HCT116 (cell line): Measurements from ENCODE around the gene GABRP. TPM values are rescaled to one million over a fixed set of nuclear protein-coding genes. Genes with fewer than 3 reads are reported as not detected.
A peak's percentile ranks its signal among the peaks of the same experiment; 100 is the strongest.

ENCODE experiments used
- ATAC-seq: fragments of 200-7000 bp; cut with Tn5 transposase; 2 replicates; pipeline ENCODE4 v1.9.1; 2020; ENCODE audit warnings: mild to moderate bottlenecking, moderate library complexity
- Bru-seq: library from RNA; stranded (reverse); fragments of 400-500 nt; gene quantifications from one replicate; lab custom pipeline; 2021; lab: Mats Ljungman, UMichigan
- BruChase-seq, 2 experiments: library from RNA; stranded (reverse); fragments of 400-500 nt; gene quantifications; one replicate each; lab custom pipeline; 2021; lab: Mats Ljungman, UMichigan
- BruUV-seq: library from RNA; stranded (reverse); fragments of 400-500 nt; replicated peaks from 2 replicates; lab custom pipeline; 2021; lab: Mats Ljungman, UMichigan
- CTCF ChIA-PET: fragments of 300-600 bp; sonication (Branson Sonifier 250); formaldehyde crosslinking; loops from one replicate; lab custom pipeline; 2021; ENCODE audit warnings: antibody characterized with exemption; lab: Charles Lee
- POLR2A ChIA-PET: fragments of 300-600, 350-600 bp; sonication (Branson Sonifier 250); formaldehyde crosslinking; loops from one replicate; lab custom pipeline; 2021; ENCODE audit warnings: antibody characterized with exemption; lab: Charles Lee
- RAD21 ChIA-PET, 2 experiments: fragments of 300-600 bp; sonication (Branson Sonifier 250); formaldehyde crosslinking; loops; one replicate each; lab custom pipeline; 2023; ENCODE audit warnings: low total read pairs in 2 of 2; ENCODE audit not compliant: uncharacterized antibody in 2 of 2, unreplicated experiment in 2 of 2, low non-redundant PET in 1 of 2; lab: Charles Lee
- DNase-seq: peaks from one replicate; pipeline ENCODE4 v3.0.0-alpha.2; 2010; ENCODE audit warnings: low read depth, low spot score
- H2AFZ ChIP-seq: fragments of 200-600 bp; shearing (Covaris generic), sonication (generic); 2 replicates; pipeline ENCODE4 v1.6.1; 2017; ENCODE audit warnings: low read depth, mixed run types, mixed read lengths, antibody characterized with exemption, low read length; ENCODE audit not compliant: poor library complexity, severe bottlenecking
- H3K27ac ChIP-seq: 2 replicates; pipeline ENCODE4 v1.5.1; 2012; ENCODE audit warnings: low read depth, low read length
- H3K27me3 ChIP-seq: fragments of 200-600 bp; sonication (generic); 2 replicates; pipeline ENCODE4 v1.6.1; 2016; ENCODE audit warnings: mixed run types, low read length, mixed read lengths; ENCODE audit not compliant: insufficient read depth
- H3K36me3 ChIP-seq, 2 experiments: fragments of 200-500 bp in 1 of 2; fragments of 200-600 bp in 1 of 2; sonication (Bioruptor generic) in 1 of 2; sonication (generic) in 1 of 2; 2 replicates each; pipeline versions ENCODE4 v1.5.1 to v1.6.1; 2014 to 2016; ENCODE audit warnings: low read length in 2 of 2, inconsistent platforms in 1 of 2, mixed read lengths in 1 of 2, mixed run types in 1 of 2; ENCODE audit not compliant: insufficient read depth in 2 of 2, control insufficient read depth in 1 of 2
- H3K4me1 ChIP-seq, 2 experiments: fragments of 200-600 bp in 1 of 2; sonication (generic) in 1 of 2; 2 replicates each; pipeline versions ENCODE4 v1.5.1 to v1.6.1; 2012 to 2017; ENCODE audit warnings: low read length in 2 of 2, inconsistent platforms in 1 of 2, mild to moderate bottlenecking in 1 of 2, mixed read lengths in 1 of 2, mixed run types in 1 of 2, moderate library complexity in 1 of 2; ENCODE audit not compliant: insufficient read depth in 2 of 2, control insufficient read depth in 1 of 2
- H3K4me2 ChIP-seq: fragments of 200-600 bp; sonication (generic); 2 replicates; pipeline ENCODE4 v1.6.1; 2017; ENCODE audit warnings: mixed run types, low read length, mixed read lengths
- H3K4me3 ChIP-seq, 2 experiments: fragments of 200-600 bp in 1 of 2; sonication (generic) in 1 of 2; replicated peaks in 1 of 2; 2 replicates each; pipeline ENCODE4 v1.5.1; 2011 to 2016; ENCODE audit warnings: low read length in 2 of 2, control low read depth in 1 of 2, low read depth in 1 of 2, mild to moderate bottlenecking in 1 of 2, mixed read lengths in 1 of 2, mixed run types in 1 of 2
- H3K79me2 ChIP-seq: fragments of 200-600 bp; sonication (generic); 2 replicates; pipeline ENCODE4 v1.6.1; 2017; ENCODE audit warnings: mild to moderate bottlenecking, mixed run types, low read length, moderate library complexity, mixed read lengths; ENCODE audit not compliant: insufficient read depth
- H3K9ac ChIP-seq: fragments of 200-600 bp; sonication (generic); 2 replicates; pipeline ENCODE4 v1.6.1; 2016; ENCODE audit warnings: low read length, mixed read lengths
- H3K9me2 ChIP-seq: fragments of 200-600 bp; sonication (generic), shearing (Covaris generic); 2 replicates; pipeline ENCODE4 v1.6.1; 2017; ENCODE audit warnings: mixed run types, mild to moderate bottlenecking, moderate library complexity; ENCODE audit not compliant: insufficient read depth
- H3K9me3 ChIP-seq, 2 experiments: fragments of 200-500 bp in 1 of 2; fragments of 200-600 bp in 1 of 2; sonication (Bioruptor generic) in 1 of 2; sonication (generic) in 1 of 2; 2 replicates each; pipeline ENCODE4 v1.6.1; 2014 to 2017; ENCODE audit warnings: low read length in 2 of 2, mixed read lengths in 2 of 2, inconsistent platforms in 1 of 2, low read depth in 1 of 2, mild to moderate bottlenecking in 1 of 2, mixed run types in 1 of 2, moderate library complexity in 1 of 2; ENCODE audit not compliant: control insufficient read depth in 1 of 2, insufficient read depth in 1 of 2
- H4K20me1 ChIP-seq: fragments of 200-600 bp; sonication (generic), shearing (Covaris generic); 2 replicates; pipeline ENCODE4 v1.6.1; 2017; ENCODE audit warnings: mixed run types, mild to moderate bottlenecking, moderate library complexity; ENCODE audit not compliant: insufficient read depth
- CBX3 ChIP-seq: IDR thresholded peaks from 2 replicates; pipeline ENCODE4 v1.6.1; 2012; ENCODE audit warnings: low read depth
- CEBPB ChIP-seq: IDR thresholded peaks from 2 replicates; pipeline ENCODE4 v1.6.1; 2012; ENCODE audit warnings: low read depth
- EGR1 ChIP-seq: IDR thresholded peaks from 2 replicates; pipeline ENCODE4 v1.6.1; 2012; ENCODE audit warnings: low read depth
- ELF1 ChIP-seq: IDR thresholded peaks from 2 replicates; pipeline ENCODE4 v1.6.1; 2012; ENCODE audit warnings: low read depth, borderline replicate concordance
- EZH2 ChIP-seq: fragments of 200-600 bp; sonication (generic); IDR thresholded peaks from 2 replicates; pipeline ENCODE4 v1.6.1; 2017; ENCODE audit warnings: antibody characterized with exemption, mixed run types
- JUND ChIP-seq: IDR thresholded peaks from 2 replicates; pipeline ENCODE4 v1.6.1; 2012
- POLR2AphosphoS5 ChIP-seq: IDR thresholded peaks from 2 replicates; pipeline ENCODE4 v1.6.1; 2011; ENCODE audit warnings: mild to moderate bottlenecking, low read depth, low read length, moderate library complexity
- SIN3A ChIP-seq: IDR thresholded peaks from 2 replicates; pipeline ENCODE4 v1.6.1; 2012; ENCODE audit warnings: low read depth
- SRF ChIP-seq: IDR thresholded peaks from 2 replicates; pipeline ENCODE4 v1.6.1; 2012; ENCODE audit warnings: low read depth
- TCF7L2 ChIP-seq: IDR thresholded peaks from 2 replicates; pipeline ENCODE4 v1.7.0; 2011; ENCODE audit warnings: borderline replicate concordance, inconsistent platforms; ENCODE audit not compliant: insufficient read depth, insufficient read length; ENCODE audit errors: extremely low read depth
- intact Hi-C: fragments of 100-400 bp; cut with micrococcal nuclease; formaldehyde crosslinking; loops from 2 replicates; pipeline ENCODE4 v1.10.0; 2022
- long read RNA-seq: library from polyadenylated mRNA; unstranded; transcript quantifications from one replicate; pipeline ENCODE4 v2.0.0, GENCODE V29; 2021; ENCODE audit not compliant: unreplicated experiment
- polyA plus RNA-seq: library from polyadenylated mRNA; unstranded; fragments of >200 nt; gene quantifications from 2 replicates; pipeline ENCODE4 v1.2.1, GENCODE V29; 2012; ENCODE audit warnings: missing spikeins
- total RNA-seq: library from RNA; stranded (reverse); gene quantifications from one replicate; pipeline ENCODE4 v1.2.1, GENCODE V29; 2021; ENCODE audit not compliant: unreplicated experiment
- TF ChIP-seq, protein P1 (sequence below): IDR thresholded peaks from 2 replicates; pipeline ENCODE4 v1.6.1; 2012; ENCODE audit warnings: low read depth
- TF ChIP-seq, protein P2 (sequence below): IDR thresholded peaks from 2 replicates; pipeline ENCODE4 v1.6.1; 2012
- TF ChIP-seq, protein P3 (sequence below): IDR thresholded peaks from 2 replicates; pipeline ENCODE4 v1.6.1; 2012
- TF ChIP-seq, protein P4 (sequence below), 3 experiments: fragments of 200-600 bp in 1 of 3; sonication (generic) in 1 of 3; IDR thresholded peaks in 2 of 3; conservative IDR thresholded peaks in 1 of 3; 2 replicates each; pipeline ENCODE4 v1.5.1; 2012 to 2017; ENCODE audit warnings: low read depth in 2 of 3, low read length in 2 of 3, antibody characterized with exemption in 1 of 3, borderline replicate concordance in 1 of 3, control low read depth in 1 of 3, mild to moderate bottlenecking in 1 of 3, mixed read lengths in 1 of 3, mixed run types in 1 of 3, moderate library complexity in 1 of 3; ENCODE audit not compliant: insufficient read depth in 1 of 3
- TF ChIP-seq, protein P5 (sequence below): IDR thresholded peaks from 2 replicates; pipeline ENCODE4 v1.6.1; 2011; ENCODE audit warnings: mild to moderate bottlenecking, low read length, moderate library complexity; ENCODE audit not compliant: insufficient replicate concordance; ENCODE audit errors: extremely low read depth

Gene GABRP, protein sequence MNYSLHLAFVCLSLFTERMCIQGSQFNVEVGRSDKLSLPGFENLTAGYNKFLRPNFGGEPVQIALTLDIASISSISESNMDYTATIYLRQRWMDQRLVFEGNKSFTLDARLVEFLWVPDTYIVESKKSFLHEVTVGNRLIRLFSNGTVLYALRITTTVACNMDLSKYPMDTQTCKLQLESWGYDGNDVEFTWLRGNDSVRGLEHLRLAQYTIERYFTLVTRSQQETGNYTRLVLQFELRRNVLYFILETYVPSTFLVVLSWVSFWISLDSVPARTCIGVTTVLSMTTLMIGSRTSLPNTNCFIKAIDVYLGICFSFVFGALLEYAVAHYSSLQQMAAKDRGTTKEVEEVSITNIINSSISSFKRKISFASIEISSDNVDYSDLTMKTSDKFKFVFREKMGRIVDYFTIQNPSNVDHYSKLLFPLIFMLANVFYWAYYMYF
- total RNA-seq: not detected
- not detected in 2 replicates for polyA plus RNA-seq
- Bru-seq, nascent RNA: not detected
- BruChase-seq, experiment 1, labeled RNA remaining after a 6-hour chase: not detected
- percentile 3 among the genes with signal in this experiment for BruChase-seq, experiment 2, labeled RNA remaining after a 2-hour chase
- long read RNA-seq: 0 reads

DNA sequence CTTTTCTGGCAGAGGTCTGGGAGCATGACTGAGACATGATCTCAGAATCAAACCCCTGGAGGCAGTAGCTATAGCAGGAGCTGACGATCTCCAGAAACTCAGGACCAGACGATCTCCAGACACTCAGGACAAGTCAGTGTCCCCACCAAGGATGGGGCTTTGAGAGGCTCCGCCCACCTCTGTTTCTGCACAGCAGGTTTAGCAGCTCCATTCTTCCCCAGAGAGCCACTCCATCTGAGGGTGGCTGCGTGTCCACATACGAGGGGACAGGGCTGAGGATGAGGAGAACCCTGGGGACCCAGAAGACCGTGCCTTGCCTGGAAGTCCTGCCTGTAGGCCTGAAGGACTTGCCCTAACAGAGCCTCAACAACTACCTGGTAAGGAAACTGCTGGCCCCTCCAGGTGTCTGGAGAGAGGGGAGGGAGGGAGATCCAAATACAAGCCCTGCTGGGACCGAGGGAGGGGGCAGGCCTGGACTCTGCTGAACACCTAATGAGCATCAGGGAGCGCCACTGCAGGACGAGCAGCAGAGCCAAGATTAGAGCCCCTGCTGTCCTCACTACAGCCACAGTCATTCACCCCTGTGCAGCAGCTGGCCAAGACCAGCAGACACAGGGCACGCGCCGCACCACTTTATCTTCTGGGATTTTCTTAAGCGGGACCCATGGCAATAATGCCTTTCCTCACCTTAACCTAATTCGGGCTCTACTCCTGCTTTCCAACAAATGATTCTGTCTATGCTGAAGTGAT, at the start of gene GABRP:
Gene GABRP (plus strand): TSS at position 228 of the 750 bp plus-strand sequence. CDS start 4,891 bp downstream, outside the sequence.
- Histone ChIP-seq H3K36me3 (no peaks in the 10 kb centered on the region), H3K27me3 (no peaks in the 10 kb centered on the region), H3K27ac (no peak within 1 kb of the TSS), H3K9me2 (no peaks in the 10 kb centered on the region), H4K20me1 (no peaks in the 10 kb centered on the region; the same call in 1 of the 2 replicates), H3K9me3 (no peaks in the 10 kb centered on the region), H3K79me2 (no peaks in the 10 kb centered on the region), H3K4me2 (no peak within 1 kb of the TSS), H3K9ac (no peak within 1 kb of the TSS), H3K4me1 (no peaks in the 10 kb centered on the region), H2AFZ (no peak within 1 kb of the TSS), H3K4me3 (no peak within 1 kb of the TSS)
- ChIA-PET RAD21 (no interaction called here), CTCF (interaction anchor here (0.9 kb wide), 1 partner anchor 152 kb away, joined by 3 read pairs; no protein-coding TSS in a partner anchor), POLR2A (no interaction called here)
- TF ChIP-seq JUND: no peak
- TF ChIP-seq SRF: no peak
- TF ChIP-seq CEBPB: no peak
- TF ChIP-seq, protein P1, sequence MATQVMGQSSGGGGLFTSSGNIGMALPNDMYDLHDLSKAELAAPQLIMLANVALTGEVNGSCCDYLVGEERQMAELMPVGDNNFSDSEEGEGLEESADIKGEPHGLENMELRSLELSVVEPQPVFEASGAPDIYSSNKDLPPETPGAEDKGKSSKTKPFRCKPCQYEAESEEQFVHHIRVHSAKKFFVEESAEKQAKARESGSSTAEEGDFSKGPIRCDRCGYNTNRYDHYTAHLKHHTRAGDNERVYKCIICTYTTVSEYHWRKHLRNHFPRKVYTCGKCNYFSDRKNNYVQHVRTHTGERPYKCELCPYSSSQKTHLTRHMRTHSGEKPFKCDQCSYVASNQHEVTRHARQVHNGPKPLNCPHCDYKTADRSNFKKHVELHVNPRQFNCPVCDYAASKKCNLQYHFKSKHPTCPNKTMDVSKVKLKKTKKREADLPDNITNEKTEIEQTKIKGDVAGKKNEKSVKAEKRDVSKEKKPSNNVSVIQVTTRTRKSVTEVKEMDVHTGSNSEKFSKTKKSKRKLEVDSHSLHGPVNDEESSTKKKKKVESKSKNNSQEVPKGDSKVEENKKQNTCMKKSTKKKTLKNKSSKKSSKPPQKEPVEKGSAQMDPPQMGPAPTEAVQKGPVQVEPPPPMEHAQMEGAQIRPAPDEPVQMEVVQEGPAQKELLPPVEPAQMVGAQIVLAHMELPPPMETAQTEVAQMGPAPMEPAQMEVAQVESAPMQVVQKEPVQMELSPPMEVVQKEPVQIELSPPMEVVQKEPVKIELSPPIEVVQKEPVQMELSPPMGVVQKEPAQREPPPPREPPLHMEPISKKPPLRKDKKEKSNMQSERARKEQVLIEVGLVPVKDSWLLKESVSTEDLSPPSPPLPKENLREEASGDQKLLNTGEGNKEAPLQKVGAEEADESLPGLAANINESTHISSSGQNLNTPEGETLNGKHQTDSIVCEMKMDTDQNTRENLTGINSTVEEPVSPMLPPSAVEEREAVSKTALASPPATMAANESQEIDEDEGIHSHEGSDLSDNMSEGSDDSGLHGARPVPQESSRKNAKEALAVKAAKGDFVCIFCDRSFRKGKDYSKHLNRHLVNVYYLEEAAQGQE: no peak
- TF ChIP-seq CBX3: no peak
- TF ChIP-seq, protein P2, sequence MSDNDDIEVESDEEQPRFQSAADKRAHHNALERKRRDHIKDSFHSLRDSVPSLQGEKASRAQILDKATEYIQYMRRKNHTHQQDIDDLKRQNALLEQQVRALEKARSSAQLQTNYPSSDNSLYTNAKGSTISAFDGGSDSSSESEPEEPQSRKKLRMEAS: no peak
- TF ChIP-seq, protein P3, sequence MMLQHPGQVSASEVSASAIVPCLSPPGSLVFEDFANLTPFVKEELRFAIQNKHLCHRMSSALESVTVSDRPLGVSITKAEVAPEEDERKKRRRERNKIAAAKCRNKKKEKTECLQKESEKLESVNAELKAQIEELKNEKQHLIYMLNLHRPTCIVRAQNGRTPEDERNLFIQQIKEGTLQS: no peak
- TF ChIP-seq SIN3A: no peak
- no peak for TF ChIP-seq TCF7L2
- TF ChIP-seq, protein P4, sequence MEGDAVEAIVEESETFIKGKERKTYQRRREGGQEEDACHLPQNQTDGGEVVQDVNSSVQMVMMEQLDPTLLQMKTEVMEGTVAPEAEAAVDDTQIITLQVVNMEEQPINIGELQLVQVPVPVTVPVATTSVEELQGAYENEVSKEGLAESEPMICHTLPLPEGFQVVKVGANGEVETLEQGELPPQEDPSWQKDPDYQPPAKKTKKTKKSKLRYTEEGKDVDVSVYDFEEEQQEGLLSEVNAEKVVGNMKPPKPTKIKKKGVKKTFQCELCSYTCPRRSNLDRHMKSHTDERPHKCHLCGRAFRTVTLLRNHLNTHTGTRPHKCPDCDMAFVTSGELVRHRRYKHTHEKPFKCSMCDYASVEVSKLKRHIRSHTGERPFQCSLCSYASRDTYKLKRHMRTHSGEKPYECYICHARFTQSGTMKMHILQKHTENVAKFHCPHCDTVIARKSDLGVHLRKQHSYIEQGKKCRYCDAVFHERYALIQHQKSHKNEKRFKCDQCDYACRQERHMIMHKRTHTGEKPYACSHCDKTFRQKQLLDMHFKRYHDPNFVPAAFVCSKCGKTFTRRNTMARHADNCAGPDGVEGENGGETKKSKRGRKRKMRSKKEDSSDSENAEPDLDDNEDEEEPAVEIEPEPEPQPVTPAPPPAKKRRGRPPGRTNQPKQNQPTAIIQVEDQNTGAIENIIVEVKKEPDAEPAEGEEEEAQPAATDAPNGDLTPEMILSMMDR (IDR thresholded peaks at IDR 0.05 in 2 of 3, conservative IDR thresholded peaks at IDR 0.05 in 1 of 3; ENCODE audit: borderline replicate concordance in 1 of 3, insufficient read depth in 1 of 3, low read depth in 2 of 3, low read length in 2 of 3): no peak
- no peak for TF ChIP-seq EZH2
- TF ChIP-seq ELF1: no peak
- no peak for TF ChIP-seq EGR1
- TF ChIP-seq, protein P5, sequence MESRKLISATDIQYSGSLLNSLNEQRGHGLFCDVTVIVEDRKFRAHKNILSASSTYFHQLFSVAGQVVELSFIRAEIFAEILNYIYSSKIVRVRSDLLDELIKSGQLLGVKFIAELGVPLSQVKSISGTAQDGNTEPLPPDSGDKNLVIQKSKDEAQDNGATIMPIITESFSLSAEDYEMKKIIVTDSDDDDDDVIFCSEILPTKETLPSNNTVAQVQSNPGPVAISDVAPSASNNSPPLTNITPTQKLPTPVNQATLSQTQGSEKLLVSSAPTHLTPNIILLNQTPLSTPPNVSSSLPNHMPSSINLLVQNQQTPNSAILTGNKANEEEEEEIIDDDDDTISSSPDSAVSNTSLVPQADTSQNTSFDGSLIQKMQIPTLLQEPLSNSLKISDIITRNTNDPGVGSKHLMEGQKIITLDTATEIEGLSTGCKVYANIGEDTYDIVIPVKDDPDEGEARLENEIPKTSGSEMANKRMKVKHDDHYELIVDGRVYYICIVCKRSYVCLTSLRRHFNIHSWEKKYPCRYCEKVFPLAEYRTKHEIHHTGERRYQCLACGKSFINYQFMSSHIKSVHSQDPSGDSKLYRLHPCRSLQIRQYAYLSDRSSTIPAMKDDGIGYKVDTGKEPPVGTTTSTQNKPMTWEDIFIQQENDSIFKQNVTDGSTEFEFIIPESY: no peak
- no peak for TF ChIP-seq POLR2AphosphoS5
- BruUV-seq: no TSS peak
- intact Hi-C loops: no loop called here
- no peak for DNase-seq
- ATAC-seq: no peak
